Measurements from ENCODE around the gene C12orf75. TPM values are rescaled to one million over a fixed set of nuclear protein-coding genes. Genes with fewer than 3 reads are reported as not detected.
A peak's percentile ranks its signal among the peaks of the same experiment; 100 is the strongest.
"Not testable (repeated sequence)": the region's sequence is repeated elsewhere in the genome, so short reads cannot be mapped to it uniquely, and the experiment has no call there.

The C12orf75 gene
- total and polyA plus RNA-seq, 2 donors (not counting 1 experiment from before 2014, with no cell fraction given) = 133 to 298 TPM

DNA sequence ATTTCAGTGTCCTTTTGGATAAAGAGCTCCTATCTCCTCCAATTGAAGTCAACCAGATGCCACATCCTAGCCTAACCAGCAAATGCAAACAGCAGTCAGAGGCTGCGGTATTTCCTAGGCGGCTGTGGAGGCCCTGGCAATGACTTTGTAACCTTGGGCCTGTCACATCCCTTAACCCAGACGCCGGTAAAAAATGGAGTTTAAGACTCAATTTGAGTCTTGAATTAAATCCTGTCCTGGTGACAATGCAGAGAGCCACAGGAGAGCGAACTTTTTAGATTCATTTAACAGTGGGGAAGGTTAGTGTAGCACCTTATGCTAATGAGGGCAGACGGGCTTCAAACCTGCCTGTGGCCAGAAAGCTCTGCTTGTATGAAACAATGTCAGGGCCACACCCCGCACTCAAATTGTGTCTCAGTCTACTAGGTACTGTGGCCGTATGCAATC, 1.3 kb downstream of the C12orf75 start:
- no peaks in the 10 kb centered on the region for H4K20me1 ChIP-seq (ENCODE audit: control insufficient read depth, extremely low read depth, insufficient read depth, low read length)
- H3K36me3 ChIP-seq (ENCODE audit: control insufficient read depth, insufficient read depth, low read length) = no peaks in the 10 kb centered on the region
- H3K4me1 ChIP-seq (ENCODE audit: control insufficient read depth, extremely low read depth, insufficient read depth, low read length) = peaks cover 13% of the 10 kb centered on the region
- H3K4me2 ChIP-seq (ENCODE audit: extremely low read depth, insufficient read depth, low read length) = peak overlapping the region; percentile 69
- peaks cover 59% of the 10 kb centered on the region for H3K79me2 ChIP-seq (ENCODE audit: control insufficient read depth, insufficient read depth, low read length)
- H3K9me3 ChIP-seq (ENCODE audit: control insufficient read depth, insufficient read depth, low read depth, low read length) = no peaks in the 10 kb centered on the region
- no peak for TF ChIP-seq CTCF (conservative IDR thresholded peaks at IDR 0.05 in 1 of 2, IDR thresholded peaks at IDR 0.05 in 1 of 2; ENCODE audit: low read depth in 1 of 2, low read length in 2 of 2)
- TF ChIP-seq EZH2 (IDR thresholded peaks at IDR 0.05; ENCODE audit: low read length, missing control alignments) = no peak
- H3K27me3 ChIP-seq (ENCODE audit: control insufficient read depth, insufficient read depth, low read length) = no peaks in the 10 kb centered on the region
- peak in 1 of 2 donors; percentile 23 for DNase-seq (ENCODE audit: low read depth in 2 of 2)
- H3K9ac ChIP-seq (ENCODE audit: insufficient read depth, low read length) = no peak overlapping the region
- peak overlapping the region; percentile 69 to 82 (median 76) for H3K4me3 ChIP-seq (replicated peaks in 1 of 4; ENCODE audit: control extremely low read depth in 1 of 4, insufficient read depth in 1 of 4, low read depth in 3 of 4, low read length in 4 of 4)
- no peak overlapping the region for H2AFZ ChIP-seq (ENCODE audit: low read length)
- peak overlapping the region; percentile 52 for H3K27ac ChIP-seq (ENCODE audit: insufficient read depth, low read length)

- H2AFZ ChIP-seq (ENCODE audit: low read length); H3K36me3 ChIP-seq (ENCODE audit: control insufficient read depth, insufficient read depth, low read length); H3K27me3 ChIP-seq (ENCODE audit: control insufficient read depth, insufficient read depth, low read length); H3K9ac ChIP-seq (ENCODE audit: insufficient read depth, low read length); H4K20me1 ChIP-seq (ENCODE audit: control insufficient read depth, extremely low read depth, insufficient read depth, low read length); H3K9me3 ChIP-seq (ENCODE audit: control insufficient read depth, insufficient read depth, low read depth, low read length): not testable (repeated sequence)
- peak overlapping the region; percentile 69 for H3K4me2 ChIP-seq (ENCODE audit: extremely low read depth, insufficient read depth, low read length)
- peaks cover 63% of the 10 kb centered on the region for H3K79me2 ChIP-seq (ENCODE audit: control insufficient read depth, insufficient read depth, low read length)
- H3K27ac ChIP-seq (ENCODE audit: insufficient read depth, low read length) = peak overlapping the region; percentile 52
- peaks cover 13% of the 10 kb centered on the region for H3K4me1 ChIP-seq (ENCODE audit: control insufficient read depth, extremely low read depth, insufficient read depth, low read length)
- peak overlapping the region; percentile 69 to 82 (median 76) for H3K4me3 ChIP-seq (replicated peaks in 1 of 4; ENCODE audit: control extremely low read depth in 1 of 4, insufficient read depth in 1 of 4, low read depth in 3 of 4, low read length in 4 of 4)
- DNase-seq (ENCODE audit: low read depth in 2 of 2) = peak in 1 of 2 donors; percentile 33
These were observed 1.8 kb downstream of the C12orf75 start for GRCh38 chr12:105332286-105332685.

DNA sequence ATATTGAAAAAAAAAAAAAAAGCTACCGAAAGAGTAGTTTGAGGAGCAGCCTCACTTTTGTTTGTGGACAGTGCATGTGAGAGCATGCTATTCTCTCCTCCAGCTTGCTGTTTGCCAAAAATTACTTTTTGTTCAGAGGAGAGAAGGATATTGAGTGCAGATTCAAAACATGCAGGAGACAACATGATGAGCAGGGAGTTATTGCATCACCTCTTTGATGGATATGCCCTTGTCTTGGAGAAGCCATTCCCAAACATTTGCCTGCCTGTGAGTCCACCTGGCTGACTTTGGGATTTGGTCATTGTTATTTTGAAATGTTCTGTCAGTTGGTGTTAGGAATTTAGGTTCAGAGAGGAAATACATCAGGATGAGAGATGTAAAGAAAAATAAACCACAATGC, 2.4 kb downstream of the C12orf75 start:
- Histone ChIP-seq H3K36me3 (ENCODE audit: control insufficient read depth, insufficient read depth, low read length) (no peaks in the 10 kb centered on the region), H3K9ac (ENCODE audit: insufficient read depth, low read length) (no peak overlapping the region)

More for the DNA sequence above, 2.4 kb downstream of the C12orf75 start:
- no peak for TF ChIP-seq EZH2 (IDR thresholded peaks at IDR 0.05; ENCODE audit: low read length, missing control alignments)
- no peak for TF ChIP-seq CTCF (conservative IDR thresholded peaks at IDR 0.05 in 1 of 2, IDR thresholded peaks at IDR 0.05 in 1 of 2; ENCODE audit: low read depth in 1 of 2, low read length in 2 of 2)
- Histone ChIP-seq H3K4me3 (replicated peaks in 1 of 4; ENCODE audit: control extremely low read depth in 1 of 4, insufficient read depth in 1 of 4, low read depth in 3 of 4, low read length in 4 of 4) (peak overlapping the region in 3 of 4 experiments; percentile 4 to 82 (median 8)), H3K79me2 (ENCODE audit: control insufficient read depth, insufficient read depth, low read length) (peaks cover 70% of the 10 kb centered on the region), H4K20me1 (ENCODE audit: control insufficient read depth, extremely low read depth, insufficient read depth, low read length) (no peaks in the 10 kb centered on the region), H2AFZ (ENCODE audit: low read length) (no peak overlapping the region), H3K9me3 (ENCODE audit: control insufficient read depth, insufficient read depth, low read depth, low read length) (no peaks in the 10 kb centered on the region), H3K27ac (ENCODE audit: insufficient read depth, low read length) (peak overlapping the region; percentile 37), H3K4me2 (ENCODE audit: extremely low read depth, insufficient read depth, low read length) (peak overlapping the region; percentile 69), H3K4me1 (ENCODE audit: control insufficient read depth, extremely low read depth, insufficient read depth, low read length) (peaks cover 13% of the 10 kb centered on the region), H3K27me3 (ENCODE audit: control insufficient read depth, insufficient read depth, low read length) (no peaks in the 10 kb centered on the region)
- no peak for DNase-seq (ENCODE audit: low read depth in 2 of 2)
